Measurements from ENCODE around the gene SBF2.
"Not testable (repeated sequence)": the region's sequence is repeated elsewhere in the genome, so short reads cannot be mapped to it uniquely, and the experiment has no call there.

The SBF2 gene

DNA sequence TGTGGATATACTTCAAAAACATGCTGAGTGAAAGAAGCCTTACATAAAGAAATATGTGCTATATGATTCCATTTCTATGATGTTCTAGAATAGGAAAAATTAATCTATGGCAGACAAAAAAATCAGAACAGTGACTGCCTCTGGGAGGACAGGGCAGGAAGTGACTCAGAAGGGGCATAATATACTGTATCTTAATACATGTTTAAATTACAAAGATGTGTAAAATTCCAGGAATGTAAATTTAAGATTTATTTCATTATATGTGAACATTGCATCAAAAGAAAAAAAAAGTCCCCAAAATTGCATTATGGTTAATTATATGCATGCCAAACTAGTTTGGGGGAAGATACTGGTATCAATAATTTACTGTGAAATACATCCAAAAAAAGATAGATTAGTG, 32.2 kb downstream of the SBF2 start:
- H3K9me3 ChIP-seq (replicated peaks in 1 of 2; ENCODE audit: control insufficient read depth in 2 of 2, insufficient read depth in 1 of 2, low read depth in 1 of 2, low read length in 2 of 2) = no peaks in the 10 kb centered on the region
- H3K4me1 ChIP-seq (ENCODE audit: control insufficient read depth in 2 of 2, insufficient read depth in 1 of 2, low read depth in 1 of 2, low read length in 2 of 2) = peaks cover 0 to 6% of the 10 kb centered on the region in 2 donors
- no peak overlapping the region for H2BK120ac ChIP-seq (ENCODE audit: low read depth, low read length)
- H4K91ac ChIP-seq (ENCODE audit: low read depth, low read length, poor library complexity) = no peak overlapping the region
- H2AFZ ChIP-seq (ENCODE audit: low read length) = no peak overlapping the region
- H3K36me3 ChIP-seq (replicated peaks in 1 of 2; ENCODE audit: control insufficient read depth in 2 of 2, insufficient read depth in 2 of 2, low read length in 2 of 2) = no peaks in the 10 kb centered on the region
- no peaks in the 10 kb centered on the region for H3K27me3 ChIP-seq (ENCODE audit: control insufficient read depth in 3 of 3, insufficient read depth in 3 of 3, low read depth in 1 of 3, low read length in 3 of 3)
- H3K27ac ChIP-seq (replicated peaks; ENCODE audit: low read length) = no peak overlapping the region
- no peak overlapping the region for H4K8ac ChIP-seq (ENCODE audit: low read depth, low read length)
- no peak overlapping the region for H3K4me2 ChIP-seq (ENCODE audit: insufficient read depth, low read length, poor library complexity, severe bottlenecking)
- H3K79me1 ChIP-seq (ENCODE audit: low read depth, low read length) = no peaks in the 10 kb centered on the region
- no peak overlapping the region for H2BK12ac ChIP-seq (ENCODE audit: low read length)
- no peak overlapping the region for H3K23ac ChIP-seq (ENCODE audit: low read depth, low read length, poor library complexity)
- no peak overlapping the region for H3K4me3 ChIP-seq (ENCODE audit: low read length in 2 of 2)
- no peak overlapping the region for H2BK15ac ChIP-seq (ENCODE audit: low read length)
- no peak overlapping the region for H3K9ac ChIP-seq (ENCODE audit: low read depth, low read length, poor library complexity)
- no peak overlapping the region for H2AK5ac ChIP-seq (ENCODE audit: low read depth, low read length)
- no peak overlapping the region for H3K14ac ChIP-seq (ENCODE audit: low read length)
- no peak overlapping the region for H3K4ac ChIP-seq (ENCODE audit: low read length)
- H3K18ac ChIP-seq (ENCODE audit: low read length) = no peak overlapping the region
- no peak for DNase-seq (ENCODE audit: low spot score)
- no peak overlapping the region for H2BK5ac ChIP-seq (ENCODE audit: low read length)

DNA sequence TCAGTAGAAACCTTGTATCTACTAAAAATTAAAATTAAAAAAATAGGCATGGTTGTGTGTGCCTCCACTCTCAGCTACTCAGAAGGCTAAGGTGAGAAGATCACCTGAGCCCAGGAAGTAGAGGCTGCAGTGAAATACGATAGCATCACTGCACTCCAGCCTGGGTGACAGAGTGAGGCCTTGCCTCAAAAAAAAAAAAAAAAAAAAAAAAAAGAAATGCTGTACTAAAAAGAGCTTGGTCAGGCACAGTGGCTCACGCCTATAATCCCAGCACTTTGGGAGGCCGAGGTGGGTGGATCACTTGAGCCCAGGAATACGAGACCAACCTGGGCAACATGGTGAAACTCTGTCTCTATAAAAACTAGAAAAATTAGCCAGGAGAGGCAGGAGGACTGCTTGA, 36.5 kb downstream of the SBF2 start:
- H4K8ac ChIP-seq (ENCODE audit: low read depth, low read length) = no peak overlapping the region
- H3K23ac ChIP-seq (ENCODE audit: low read depth, low read length, poor library complexity) = no peak overlapping the region
- no peak overlapping the region for H3K4me3 ChIP-seq (ENCODE audit: low read length in 2 of 2)
- H4K91ac ChIP-seq (ENCODE audit: low read depth, low read length, poor library complexity) = no peak overlapping the region
- H2BK5ac ChIP-seq (ENCODE audit: low read length) = no peak overlapping the region
- no peak overlapping the region for H2BK15ac ChIP-seq (ENCODE audit: low read length)
- no peaks in the 10 kb centered on the region for H3K36me3 ChIP-seq (replicated peaks in 1 of 2; ENCODE audit: control insufficient read depth in 2 of 2, insufficient read depth in 2 of 2, low read length in 2 of 2)
- no peak overlapping the region for H2BK120ac ChIP-seq (ENCODE audit: low read depth, low read length)
- H3K27ac ChIP-seq (replicated peaks; ENCODE audit: low read length) = no peak overlapping the region
- peaks cover 0 to 6% of the 10 kb centered on the region in 2 donors for H3K4me1 ChIP-seq (ENCODE audit: control insufficient read depth in 2 of 2, insufficient read depth in 1 of 2, low read depth in 1 of 2, low read length in 2 of 2)
- H2AK5ac ChIP-seq (ENCODE audit: low read depth, low read length) = no peak overlapping the region
- H2AFZ ChIP-seq (ENCODE audit: low read length) = no peak overlapping the region
- H3K9ac ChIP-seq (ENCODE audit: low read depth, low read length, poor library complexity) = no peak overlapping the region
- no peak overlapping the region for H3K14ac ChIP-seq (ENCODE audit: low read length)
- H3K79me1 ChIP-seq (ENCODE audit: low read depth, low read length) = no peaks in the 10 kb centered on the region
- no peak overlapping the region for H3K18ac ChIP-seq (ENCODE audit: low read length)
- no peaks in the 10 kb centered on the region for H3K9me3 ChIP-seq (replicated peaks in 1 of 2; ENCODE audit: control insufficient read depth in 2 of 2, insufficient read depth in 1 of 2, low read depth in 1 of 2, low read length in 2 of 2)
- no peaks in the 10 kb centered on the region for H3K27me3 ChIP-seq (ENCODE audit: control insufficient read depth in 3 of 3, insufficient read depth in 3 of 3, low read depth in 1 of 3, low read length in 3 of 3)
- no peak overlapping the region for H3K4ac ChIP-seq (ENCODE audit: low read length)
- DNase-seq (ENCODE audit: low spot score) = no peak
- WGBS, 2 donors (ENCODE audit: extremely low coverage in 2 of 2, insufficient read length in 2 of 2, insufficient replicate concordance in 1 of 2) = no CpG with 5 or more reads among the region's 4 CpGs
- no peak overlapping the region for H3K4me2 ChIP-seq (ENCODE audit: insufficient read depth, low read length, poor library complexity, severe bottlenecking)
- no peak overlapping the region for H2BK12ac ChIP-seq (ENCODE audit: low read length)

DNA sequence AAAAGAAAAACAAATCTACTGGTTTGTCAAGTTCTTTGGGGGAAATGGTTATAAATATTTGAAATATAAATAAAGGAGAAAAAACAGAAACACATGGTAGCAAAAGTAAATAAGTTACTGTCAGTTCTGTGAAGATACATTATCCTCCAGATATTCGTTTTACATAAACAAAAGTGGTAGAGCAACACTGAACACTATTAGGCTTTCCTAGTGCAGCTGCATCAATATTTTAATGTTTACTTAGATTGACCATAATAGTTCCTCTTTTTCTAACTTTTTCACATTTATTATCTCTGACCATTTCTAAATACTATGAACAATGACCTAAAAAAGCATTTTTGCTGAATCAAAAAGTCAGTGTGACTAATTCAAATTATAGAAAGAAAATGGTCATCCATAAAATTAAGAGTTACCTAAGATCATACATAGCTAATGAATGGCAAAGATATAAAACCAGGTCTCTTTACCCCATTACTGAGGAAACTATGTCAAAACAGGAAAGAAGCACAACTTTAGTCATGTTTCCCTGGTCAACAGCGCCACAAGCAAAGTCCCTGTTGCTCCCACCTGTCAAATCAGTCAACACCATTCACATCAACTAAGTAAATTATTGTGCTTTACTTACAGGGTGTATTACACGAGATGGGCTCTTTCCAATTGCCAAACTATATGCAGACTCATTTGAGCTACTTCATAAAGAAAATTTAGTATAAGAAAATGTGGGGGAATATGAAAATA, 38.5 kb downstream of the SBF2 start:
- no peak overlapping the region for H2BK120ac ChIP-seq (ENCODE audit: low read depth, low read length)
- H3K4me1 ChIP-seq (ENCODE audit: control insufficient read depth in 2 of 2, insufficient read depth in 1 of 2, low read depth in 1 of 2, low read length in 2 of 2) = peaks cover 0 to 6% of the 10 kb centered on the region in 2 donors
- no peak overlapping the region for H2BK12ac ChIP-seq (ENCODE audit: low read length)
- WGBS, 2 donors (ENCODE audit: extremely low coverage in 2 of 2, insufficient read length in 2 of 2, insufficient replicate concordance in 1 of 2) = no CpG with 5 or more reads among the region's 3 CpGs
- no peaks in the 10 kb centered on the region for H3K9me3 ChIP-seq (replicated peaks in 1 of 2; ENCODE audit: control insufficient read depth in 2 of 2, insufficient read depth in 1 of 2, low read depth in 1 of 2, low read length in 2 of 2)
- no peak overlapping the region for H3K9ac ChIP-seq (ENCODE audit: low read depth, low read length, poor library complexity)
- H2BK5ac ChIP-seq (ENCODE audit: low read length) = no peak overlapping the region
- DNase-seq (ENCODE audit: low spot score) = no peak
- no peak overlapping the region for H2BK15ac ChIP-seq (ENCODE audit: low read length)
- H2AFZ ChIP-seq (ENCODE audit: low read length) = no peak overlapping the region
- no peaks in the 10 kb centered on the region for H3K79me1 ChIP-seq (ENCODE audit: low read depth, low read length)
- no peak overlapping the region for H3K27ac ChIP-seq (replicated peaks; ENCODE audit: low read length)
- H3K23ac ChIP-seq (ENCODE audit: low read depth, low read length, poor library complexity) = no peak overlapping the region
- H3K4ac ChIP-seq (ENCODE audit: low read length) = no peak overlapping the region
- no peak overlapping the region for H4K8ac ChIP-seq (ENCODE audit: low read depth, low read length)
- no peaks in the 10 kb centered on the region for H3K27me3 ChIP-seq (ENCODE audit: control insufficient read depth in 3 of 3, insufficient read depth in 3 of 3, low read depth in 1 of 3, low read length in 3 of 3)
- no peak overlapping the region for H3K14ac ChIP-seq (ENCODE audit: low read length)
- H4K91ac ChIP-seq (ENCODE audit: low read depth, low read length, poor library complexity) = no peak overlapping the region
- no peak overlapping the region for H3K4me3 ChIP-seq (ENCODE audit: low read length in 2 of 2)
- no peak overlapping the region for H3K4me2 ChIP-seq (ENCODE audit: insufficient read depth, low read length, poor library complexity, severe bottlenecking)
- H3K36me3 ChIP-seq (replicated peaks in 1 of 2; ENCODE audit: control insufficient read depth in 2 of 2, insufficient read depth in 2 of 2, low read length in 2 of 2) = no peaks in the 10 kb centered on the region
- no peak overlapping the region for H2AK5ac ChIP-seq (ENCODE audit: low read depth, low read length)
- H3K18ac ChIP-seq (ENCODE audit: low read length) = no peak overlapping the region

DNA sequence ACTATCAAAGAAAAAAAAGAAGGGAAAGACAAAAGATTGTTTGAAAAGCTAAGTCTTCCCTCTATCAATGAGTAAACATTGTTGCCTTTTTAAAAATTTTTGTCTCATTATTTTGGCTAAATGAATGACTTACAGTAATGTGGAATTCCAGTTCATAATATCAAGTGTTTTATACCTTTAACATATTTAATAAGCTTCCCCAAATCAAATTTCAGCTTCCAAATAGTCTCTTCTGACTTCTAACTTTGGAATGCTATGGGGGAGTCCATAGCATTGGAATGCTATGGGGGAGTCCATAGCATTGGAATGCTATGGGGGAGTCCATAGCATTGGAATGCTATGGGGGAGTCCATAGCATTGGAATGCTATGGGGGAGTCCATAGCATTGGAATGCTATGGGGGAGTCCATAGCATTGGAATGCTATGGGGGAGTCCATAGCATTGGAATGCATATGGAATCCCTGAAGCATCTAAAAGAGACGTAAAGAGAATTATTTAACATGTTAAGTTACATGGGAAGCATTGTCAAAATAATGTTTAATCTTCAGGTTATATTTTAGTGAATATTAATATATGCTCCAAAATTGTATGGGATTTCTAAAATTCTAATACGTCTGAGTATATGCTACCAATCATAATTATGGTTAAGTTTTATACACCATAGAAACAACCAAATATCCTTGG, 44.4 kb downstream of the SBF2 start:
- not testable (repeated sequence) for H2AK5ac ChIP-seq (ENCODE audit: low read depth, low read length); H3K4me2 ChIP-seq (ENCODE audit: insufficient read depth, low read length, poor library complexity, severe bottlenecking); H3K9ac ChIP-seq (ENCODE audit: low read depth, low read length, poor library complexity); H2BK5ac ChIP-seq (ENCODE audit: low read length); H3K4me3 ChIP-seq (ENCODE audit: low read length in 2 of 2); H4K91ac ChIP-seq (ENCODE audit: low read depth, low read length, poor library complexity); H2AFZ ChIP-seq (ENCODE audit: low read length); H2BK120ac ChIP-seq (ENCODE audit: low read depth, low read length); H3K4me1 ChIP-seq (ENCODE audit: control insufficient read depth in 2 of 2, insufficient read depth in 1 of 2, low read depth in 1 of 2, low read length in 2 of 2); H2BK15ac ChIP-seq (ENCODE audit: low read length); H3K27ac ChIP-seq (replicated peaks; ENCODE audit: low read length); H3K27me3 ChIP-seq (ENCODE audit: control insufficient read depth in 3 of 3, insufficient read depth in 3 of 3, low read depth in 1 of 3, low read length in 3 of 3); H3K14ac ChIP-seq (ENCODE audit: low read length); H2BK12ac ChIP-seq (ENCODE audit: low read length); H3K4ac ChIP-seq (ENCODE audit: low read length); H3K18ac ChIP-seq (ENCODE audit: low read length); H3K79me1 ChIP-seq (ENCODE audit: low read depth, low read length); H3K36me3 ChIP-seq (replicated peaks in 1 of 2; ENCODE audit: control insufficient read depth in 2 of 2, insufficient read depth in 2 of 2, low read length in 2 of 2); H3K23ac ChIP-seq (ENCODE audit: low read depth, low read length, poor library complexity); H4K8ac ChIP-seq (ENCODE audit: low read depth, low read length); H3K9me3 ChIP-seq (replicated peaks in 1 of 2; ENCODE audit: control insufficient read depth in 2 of 2, insufficient read depth in 1 of 2, low read depth in 1 of 2, low read length in 2 of 2); DNase-seq (ENCODE audit: low spot score)
- no CpG with 5 or more reads among the region's 2 CpGs for WGBS, 2 donors (ENCODE audit: extremely low coverage in 2 of 2, insufficient read length in 2 of 2, insufficient replicate concordance in 1 of 2)
